ENCODE data around the gene TBX3.

GRCh38 chr12:114678718-114679117 is 5.3 kb downstream of the TBX3 start:
- TF ChIP-seq, protein P1, sequence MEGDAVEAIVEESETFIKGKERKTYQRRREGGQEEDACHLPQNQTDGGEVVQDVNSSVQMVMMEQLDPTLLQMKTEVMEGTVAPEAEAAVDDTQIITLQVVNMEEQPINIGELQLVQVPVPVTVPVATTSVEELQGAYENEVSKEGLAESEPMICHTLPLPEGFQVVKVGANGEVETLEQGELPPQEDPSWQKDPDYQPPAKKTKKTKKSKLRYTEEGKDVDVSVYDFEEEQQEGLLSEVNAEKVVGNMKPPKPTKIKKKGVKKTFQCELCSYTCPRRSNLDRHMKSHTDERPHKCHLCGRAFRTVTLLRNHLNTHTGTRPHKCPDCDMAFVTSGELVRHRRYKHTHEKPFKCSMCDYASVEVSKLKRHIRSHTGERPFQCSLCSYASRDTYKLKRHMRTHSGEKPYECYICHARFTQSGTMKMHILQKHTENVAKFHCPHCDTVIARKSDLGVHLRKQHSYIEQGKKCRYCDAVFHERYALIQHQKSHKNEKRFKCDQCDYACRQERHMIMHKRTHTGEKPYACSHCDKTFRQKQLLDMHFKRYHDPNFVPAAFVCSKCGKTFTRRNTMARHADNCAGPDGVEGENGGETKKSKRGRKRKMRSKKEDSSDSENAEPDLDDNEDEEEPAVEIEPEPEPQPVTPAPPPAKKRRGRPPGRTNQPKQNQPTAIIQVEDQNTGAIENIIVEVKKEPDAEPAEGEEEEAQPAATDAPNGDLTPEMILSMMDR (IDR thresholded peaks at IDR 0.05): no peak
- no peak for TF ChIP-seq POLR2A (IDR thresholded peaks at IDR 0.05)

Measured in right lobe of liver (tissue), 4 donors.